Measurements from ENCODE around the gene MBD1.
"Not testable (repeated sequence)": the region's sequence is repeated elsewhere in the genome, so short reads cannot be mapped to it uniquely, and the experiment has no call there.

The MBD1 gene, protein sequence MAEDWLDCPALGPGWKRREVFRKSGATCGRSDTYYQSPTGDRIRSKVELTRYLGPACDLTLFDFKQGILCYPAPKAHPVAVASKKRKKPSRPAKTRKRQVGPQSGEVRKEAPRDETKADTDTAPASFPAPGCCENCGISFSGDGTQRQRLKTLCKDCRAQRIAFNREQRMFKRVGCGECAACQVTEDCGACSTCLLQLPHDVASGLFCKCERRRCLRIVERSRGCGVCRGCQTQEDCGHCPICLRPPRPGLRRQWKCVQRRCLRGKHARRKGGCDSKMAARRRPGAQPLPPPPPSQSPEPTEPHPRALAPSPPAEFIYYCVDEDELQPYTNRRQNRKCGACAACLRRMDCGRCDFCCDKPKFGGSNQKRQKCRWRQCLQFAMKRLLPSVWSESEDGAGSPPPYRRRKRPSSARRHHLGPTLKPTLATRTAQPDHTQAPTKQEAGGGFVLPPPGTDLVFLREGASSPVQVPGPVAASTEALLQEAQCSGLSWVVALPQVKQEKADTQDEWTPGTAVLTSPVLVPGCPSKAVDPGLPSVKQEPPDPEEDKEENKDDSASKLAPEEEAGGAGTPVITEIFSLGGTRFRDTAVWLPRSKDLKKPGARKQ

DNA sequence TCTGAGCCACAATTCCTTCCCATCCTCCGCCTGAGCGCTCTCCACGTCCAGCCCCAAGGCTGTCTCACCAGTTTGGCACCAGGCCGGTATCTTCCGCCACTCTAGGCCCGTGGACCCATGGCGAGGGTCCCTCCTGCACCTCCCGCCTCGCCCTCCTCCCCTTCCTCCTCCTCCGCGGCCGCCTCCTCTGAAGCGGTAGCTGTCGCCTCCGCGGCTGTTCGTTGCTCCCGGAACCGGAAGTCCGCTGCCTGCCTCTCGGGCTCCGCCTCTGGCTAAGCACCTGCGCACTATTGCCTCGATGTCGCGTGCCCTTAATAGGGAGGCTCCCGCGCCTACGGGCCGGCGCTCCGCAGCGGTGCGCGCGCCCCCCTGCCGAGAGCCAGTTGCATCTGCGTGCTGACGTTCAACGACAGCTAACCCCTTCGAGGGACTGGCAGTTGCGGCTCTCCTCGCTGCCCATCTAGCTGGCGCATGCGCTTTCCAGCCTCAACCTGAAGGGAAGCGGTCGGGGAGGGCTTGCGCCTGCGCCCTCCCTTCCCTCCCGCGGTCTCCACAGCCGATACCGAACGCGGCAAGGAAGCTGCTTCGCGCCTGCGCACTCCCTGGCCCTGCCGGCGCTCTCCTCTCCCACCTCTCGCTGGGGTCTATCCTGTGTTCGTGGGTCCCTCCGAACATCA, at the start of gene MBD1:
MBD1 (minus strand) TSS at position 229 of the 677 bp plus-strand sequence. CDS start 1,531 bp downstream, outside the sequence.
- DNase-seq (ENCODE audit: low spot score), result peak; percentile 93

DNA sequence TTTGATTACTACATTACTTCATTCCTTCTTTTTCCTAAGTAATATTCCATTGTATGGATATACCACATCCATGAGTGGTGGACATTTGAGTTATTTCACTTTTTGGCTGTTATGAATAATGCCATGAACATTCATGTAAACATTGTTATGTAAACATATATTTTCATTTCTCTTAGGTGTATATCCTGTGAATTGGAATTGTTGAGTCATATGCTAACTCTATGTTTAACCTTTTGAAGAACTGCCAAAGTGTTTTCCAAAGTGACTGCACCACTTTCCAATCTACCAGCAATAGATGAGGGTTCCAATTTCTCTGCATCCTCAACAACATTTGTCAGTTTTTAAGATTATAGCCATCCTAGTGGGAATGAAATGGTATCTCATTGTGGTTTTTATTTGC, 48.9 kb upstream of the MBD1 start:
- DNase-seq (ENCODE audit: low spot score), result no peak

DNA sequence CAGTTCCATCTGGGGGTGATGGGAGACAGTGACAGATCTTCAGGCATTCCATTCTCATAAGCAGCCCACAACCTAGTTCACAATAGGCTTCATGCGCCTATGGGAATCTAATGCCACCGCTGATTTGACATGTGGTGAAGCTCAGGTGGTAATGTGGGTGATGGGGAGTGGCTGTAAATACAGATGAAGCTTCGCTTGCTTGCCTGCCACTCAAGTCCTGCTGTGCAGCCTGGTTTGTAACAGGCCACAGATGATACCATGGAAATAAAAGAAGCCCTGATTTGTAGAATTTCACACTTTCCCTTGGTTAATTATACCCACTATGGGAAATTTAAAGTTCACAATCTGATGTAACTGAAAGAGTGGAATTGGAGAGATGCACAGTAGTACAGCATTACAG, 46.7 kb upstream of the MBD1 start:
- DNase-seq (ENCODE audit: low spot score), result no peak

DNA sequence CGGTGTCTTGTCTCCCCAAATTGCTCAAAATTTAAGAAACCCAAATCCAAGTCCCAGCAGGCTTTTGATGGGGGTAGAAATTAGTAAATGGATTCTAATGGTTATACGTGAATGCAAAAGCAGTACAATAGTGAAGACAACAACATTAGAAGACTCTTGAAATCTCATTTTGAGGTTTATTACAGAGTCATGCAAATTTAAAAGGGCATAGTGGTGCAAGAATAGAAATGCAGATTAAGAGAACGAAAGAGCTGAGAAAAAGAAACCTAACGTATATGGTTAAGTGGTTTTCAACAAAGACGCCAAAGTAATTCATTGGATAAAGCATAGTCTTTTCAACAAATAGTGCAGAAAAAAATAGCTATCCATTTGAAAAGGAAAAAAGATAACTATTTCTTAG, 39.4 kb upstream of the MBD1 start:
- no peak for DNase-seq (ENCODE audit: low spot score)

DNA sequence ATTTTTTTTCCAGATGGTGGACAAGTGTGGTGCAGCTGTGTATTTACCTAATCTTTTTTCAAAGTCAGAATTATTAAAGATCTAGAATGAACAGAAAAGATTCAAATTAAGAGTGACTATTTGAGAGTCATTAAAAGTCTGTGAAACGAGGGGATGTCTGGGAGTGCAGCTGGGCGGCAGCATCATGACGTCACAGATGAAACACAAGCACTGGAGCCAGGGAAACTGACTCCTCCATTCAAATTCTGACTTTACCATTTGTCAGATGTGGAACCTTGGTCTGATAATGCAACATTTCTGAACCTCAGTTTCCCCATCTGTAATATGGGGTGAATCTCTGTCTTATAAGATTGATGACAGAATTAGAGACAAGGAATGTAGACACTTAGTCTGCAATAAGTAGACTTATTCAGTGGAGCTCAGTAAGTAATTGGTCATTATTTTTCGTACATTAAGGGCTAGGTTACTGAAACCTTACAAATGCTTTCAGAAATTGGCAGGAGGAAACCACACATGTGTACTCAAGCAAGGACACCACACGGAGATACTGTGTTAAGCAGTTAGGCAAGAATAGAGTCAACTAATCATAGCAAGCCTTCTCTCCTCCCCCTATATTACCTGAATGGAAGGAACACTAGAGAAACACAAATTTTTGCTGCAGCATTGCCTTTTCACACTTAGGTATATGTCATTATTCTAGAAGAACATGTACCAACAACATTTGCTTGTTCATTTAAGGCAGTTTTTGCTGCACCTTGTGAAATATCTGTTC, 34.0 kb upstream of the MBD1 start:
- no peak for DNase-seq (ENCODE audit: low spot score)

DNA sequence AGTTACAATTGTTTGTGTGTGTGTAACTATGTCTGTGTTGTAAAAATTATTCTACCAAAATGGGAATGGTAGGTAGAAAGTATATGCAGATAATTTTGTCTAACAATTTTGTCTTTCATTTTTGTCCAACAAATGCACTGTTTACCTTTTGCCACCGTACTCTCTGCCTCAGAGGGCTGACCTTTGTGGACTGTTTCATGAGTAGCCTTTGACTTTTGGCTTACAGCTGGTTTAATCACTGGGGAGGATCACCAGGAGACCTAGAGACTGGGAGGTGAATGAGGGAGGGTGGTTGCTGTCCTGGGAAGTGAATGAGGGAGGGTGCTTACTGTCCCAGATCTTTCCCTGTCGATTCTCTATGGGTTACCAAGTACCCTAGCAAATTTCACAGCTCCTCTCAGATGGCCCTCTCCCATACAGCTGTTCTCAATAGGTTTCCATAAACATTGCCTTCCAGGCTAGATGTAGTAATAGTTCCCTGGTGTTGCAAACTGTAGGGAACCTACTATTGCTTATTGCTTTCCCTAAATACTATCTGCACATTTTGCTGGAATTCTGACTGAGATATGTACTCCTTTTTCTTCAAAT, 32.6 kb upstream of the MBD1 start:
- no peak for DNase-seq (ENCODE audit: low spot score)

DNA sequence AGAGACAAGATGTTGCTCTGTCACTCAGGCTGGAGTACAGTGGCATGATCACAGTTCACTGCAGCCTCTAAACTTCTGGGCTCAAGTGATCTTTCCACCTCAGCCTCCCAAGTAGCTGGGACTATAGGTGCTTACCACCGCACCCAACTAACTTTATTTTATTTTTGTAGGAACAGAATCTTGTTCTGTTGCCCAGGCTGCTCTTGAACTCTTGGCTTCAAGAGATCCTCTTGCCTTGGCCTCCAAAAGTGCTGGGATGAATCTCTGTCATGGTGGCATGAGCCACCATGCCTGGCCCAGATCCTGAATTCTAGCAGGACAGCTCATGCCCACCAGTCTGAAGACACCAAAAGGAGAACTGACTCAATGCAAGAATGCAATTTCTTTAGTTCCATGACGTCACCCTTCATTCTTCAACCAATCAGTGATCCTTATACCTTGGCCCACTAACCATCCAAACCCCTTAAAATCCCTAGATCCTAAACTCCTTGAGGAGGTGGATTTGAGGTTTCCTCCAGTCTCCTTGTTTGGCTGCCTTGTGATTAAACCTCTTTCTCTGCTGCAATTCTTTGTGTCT, 31.8 kb upstream of the MBD1 start:
- DNase-seq (ENCODE audit: low spot score), result no peak

DNA sequence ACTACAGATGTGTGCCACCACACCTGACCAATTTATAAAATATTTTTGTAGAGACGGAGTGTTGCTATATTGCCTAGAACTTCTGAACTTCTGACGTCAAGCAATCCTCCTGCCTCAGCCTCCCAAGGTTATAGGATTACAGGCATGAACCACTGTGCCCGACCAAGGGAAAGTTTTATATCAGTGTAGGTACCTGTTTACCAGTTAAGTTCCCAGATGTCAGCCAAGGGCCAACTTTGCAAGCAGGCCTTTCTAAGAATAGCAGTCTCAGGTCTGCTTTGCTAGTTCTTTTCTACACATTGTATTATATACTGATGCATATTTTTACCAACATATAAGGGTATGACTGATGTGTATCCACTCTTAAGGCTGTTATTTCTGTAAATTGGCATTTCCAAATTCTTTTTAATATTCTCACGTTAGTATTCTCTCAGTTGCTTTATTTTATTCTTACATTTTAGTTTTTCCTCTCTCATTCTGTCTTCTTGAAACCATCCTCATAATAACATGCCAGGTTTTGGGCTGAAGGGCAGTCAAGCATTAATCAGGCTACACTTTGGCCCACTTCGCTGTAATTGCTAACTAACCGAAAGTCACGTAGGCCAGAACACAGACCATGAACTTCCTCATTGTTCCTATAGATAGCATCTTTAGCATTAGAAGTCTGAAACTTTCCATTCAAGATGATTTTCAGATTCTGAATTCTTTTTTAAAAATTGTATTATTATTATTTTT, 31.1 kb upstream of the MBD1 start:
- DNase-seq (ENCODE audit: low spot score), result no peak

DNA sequence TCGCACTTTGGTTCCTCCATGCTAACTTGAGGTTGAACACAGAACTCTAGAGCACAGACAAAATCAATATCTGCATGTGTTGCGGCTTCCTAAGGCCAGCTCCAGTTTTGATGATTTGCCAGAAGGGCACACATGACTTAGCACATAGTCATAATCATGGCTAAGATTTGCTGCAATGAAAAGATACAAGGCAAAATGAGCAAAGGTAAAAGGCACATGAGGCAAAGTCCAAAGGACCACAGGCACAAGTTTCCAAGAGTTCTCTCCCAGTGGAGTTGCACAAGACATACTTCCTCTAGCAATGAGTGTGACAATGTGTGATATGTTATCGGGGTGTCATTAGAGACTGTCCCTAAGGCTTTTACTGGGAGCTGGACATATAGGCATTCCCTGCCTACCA, 30.3 kb upstream of the MBD1 start:
- DNase-seq (ENCODE audit: low spot score), result no peak

DNA sequence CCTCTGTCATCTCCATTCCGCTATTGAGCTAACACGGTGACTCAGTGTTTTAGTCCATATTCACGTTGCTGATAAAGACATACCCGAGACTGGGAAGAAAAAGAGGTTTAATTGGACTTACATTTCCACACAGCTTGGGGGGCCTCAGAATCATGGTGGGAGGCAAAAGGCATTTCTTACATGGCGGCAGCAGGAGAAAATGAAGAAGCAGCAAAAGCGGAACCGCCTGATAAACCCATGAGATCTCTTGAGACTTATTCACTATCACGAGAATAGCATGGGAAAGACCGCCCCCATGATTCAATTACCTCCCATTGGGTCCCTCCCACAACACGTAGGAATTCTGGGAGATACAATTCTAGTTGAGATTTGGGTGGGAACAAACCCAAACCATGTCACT, 28.8 kb upstream of the MBD1 start:
- no peak for DNase-seq (ENCODE audit: low spot score)

DNA sequence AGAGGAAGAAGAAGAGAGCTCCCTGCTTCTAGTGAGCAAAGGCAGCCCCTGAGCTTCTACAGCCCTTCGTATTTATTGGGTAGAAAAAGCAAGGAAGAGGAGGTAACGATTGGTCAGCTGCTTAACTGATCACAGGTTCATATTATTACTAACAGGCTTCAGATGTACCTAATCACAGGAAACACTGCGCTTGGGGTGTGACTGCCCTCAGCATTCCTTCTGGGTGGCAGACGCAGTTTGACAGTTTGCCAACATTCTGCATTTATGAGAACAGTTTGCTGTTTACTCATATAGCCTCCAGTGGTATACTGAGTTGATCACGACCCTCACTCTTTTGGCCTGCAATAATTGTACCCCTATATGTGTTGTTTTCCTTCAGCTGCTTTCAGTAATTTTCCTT, 27.5 kb upstream of the MBD1 start:
- DNase-seq (ENCODE audit: low spot score), result not testable (repeated sequence)

DNA sequence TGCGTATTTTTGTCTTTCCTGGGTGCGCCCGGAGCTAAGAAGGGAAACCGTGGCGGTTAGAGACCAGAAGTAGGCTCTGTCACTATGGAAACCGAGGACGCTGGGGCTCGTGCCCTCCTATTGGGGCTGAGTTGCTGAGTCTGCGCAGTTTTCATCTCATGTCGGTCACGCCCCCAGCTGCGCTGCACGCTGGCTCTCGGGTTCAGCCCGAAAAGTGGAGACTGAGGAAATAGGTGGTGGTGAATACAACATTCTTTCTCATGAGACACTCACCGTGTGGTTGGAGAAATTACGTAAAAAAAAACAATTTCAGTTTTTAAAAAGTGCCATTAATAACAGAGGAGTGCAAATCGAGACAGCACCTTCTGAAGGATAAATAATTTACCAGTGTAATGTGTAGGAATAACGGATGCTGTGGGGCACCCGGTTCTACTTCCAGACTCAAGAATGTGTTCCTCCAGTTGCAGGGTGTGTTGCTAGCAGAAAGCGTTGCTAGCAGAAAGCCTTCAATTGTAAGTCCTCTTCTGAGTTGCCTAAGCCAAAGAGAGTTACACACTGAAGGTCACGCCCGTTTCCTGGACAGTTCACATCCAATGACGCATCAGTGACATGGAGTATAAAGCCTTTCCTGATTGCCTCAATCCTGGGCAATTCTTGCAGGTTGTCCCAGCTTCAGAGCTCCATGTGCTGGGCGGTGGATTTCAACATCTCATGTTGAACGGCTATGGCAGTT, 26.6 kb upstream of the MBD1 start:
- DNase-seq (ENCODE audit: low spot score), result peak; percentile 84

DNA sequence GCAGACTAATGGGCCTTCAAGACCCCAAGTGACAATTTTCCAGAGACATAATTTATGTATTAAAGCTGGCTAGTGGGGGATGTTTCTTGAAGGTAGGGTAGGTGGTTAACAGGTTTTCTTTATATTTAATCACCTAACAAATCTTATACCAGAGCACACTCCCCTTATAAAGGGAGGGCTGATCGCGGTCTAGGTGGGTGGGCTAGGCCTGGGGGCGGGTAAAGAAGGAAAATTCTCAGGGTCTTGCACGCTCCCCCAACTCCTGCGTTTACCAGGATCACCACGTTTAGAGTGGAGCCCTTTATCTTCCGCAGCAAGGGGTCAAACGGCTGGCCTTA, 26.0 kb upstream of the MBD1 start:
- no peak for DNase-seq (ENCODE audit: low spot score)

DNA sequence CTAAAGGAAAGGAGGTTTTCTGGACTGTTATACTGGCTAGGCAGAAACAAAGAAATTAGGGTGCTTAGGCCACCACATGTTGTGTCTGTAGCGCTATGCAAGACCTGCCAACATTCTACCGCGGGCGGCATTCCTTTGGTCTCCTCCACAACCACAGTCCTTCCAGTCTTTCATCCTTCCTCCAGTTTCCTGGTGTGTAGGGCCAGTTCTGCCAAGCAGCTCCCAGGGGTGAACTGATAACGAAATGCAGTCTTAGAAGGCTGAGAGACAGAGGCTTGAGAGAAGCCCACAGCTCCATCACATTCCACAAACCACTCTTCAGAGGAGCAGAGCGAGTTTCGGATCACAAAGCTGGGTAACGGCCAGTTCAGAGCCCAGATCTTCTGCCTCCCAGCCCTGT, 25.6 kb upstream of the MBD1 start:
- no peak for DNase-seq (ENCODE audit: low spot score)

DNA sequence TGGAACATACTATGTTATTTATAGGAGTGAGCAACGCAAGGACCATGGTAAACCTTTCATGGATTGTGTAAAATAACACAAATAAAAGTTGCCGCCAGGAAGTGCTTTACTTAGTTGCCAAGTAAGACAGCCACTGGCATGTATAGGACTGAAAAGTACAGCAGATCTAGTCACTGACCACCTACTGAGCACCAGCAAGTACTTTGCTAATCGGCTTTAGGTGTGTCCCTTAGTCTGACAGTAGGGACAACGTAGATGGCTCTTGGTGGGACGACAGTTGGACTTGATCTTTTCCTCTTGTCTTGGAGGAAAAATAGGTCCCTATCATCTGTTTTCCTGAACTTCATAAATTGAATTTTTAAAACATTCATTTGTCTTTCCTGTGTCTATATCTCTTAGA, 19.8 kb upstream of the MBD1 start:
- DNase-seq (ENCODE audit: low spot score), result no peak

DNA sequence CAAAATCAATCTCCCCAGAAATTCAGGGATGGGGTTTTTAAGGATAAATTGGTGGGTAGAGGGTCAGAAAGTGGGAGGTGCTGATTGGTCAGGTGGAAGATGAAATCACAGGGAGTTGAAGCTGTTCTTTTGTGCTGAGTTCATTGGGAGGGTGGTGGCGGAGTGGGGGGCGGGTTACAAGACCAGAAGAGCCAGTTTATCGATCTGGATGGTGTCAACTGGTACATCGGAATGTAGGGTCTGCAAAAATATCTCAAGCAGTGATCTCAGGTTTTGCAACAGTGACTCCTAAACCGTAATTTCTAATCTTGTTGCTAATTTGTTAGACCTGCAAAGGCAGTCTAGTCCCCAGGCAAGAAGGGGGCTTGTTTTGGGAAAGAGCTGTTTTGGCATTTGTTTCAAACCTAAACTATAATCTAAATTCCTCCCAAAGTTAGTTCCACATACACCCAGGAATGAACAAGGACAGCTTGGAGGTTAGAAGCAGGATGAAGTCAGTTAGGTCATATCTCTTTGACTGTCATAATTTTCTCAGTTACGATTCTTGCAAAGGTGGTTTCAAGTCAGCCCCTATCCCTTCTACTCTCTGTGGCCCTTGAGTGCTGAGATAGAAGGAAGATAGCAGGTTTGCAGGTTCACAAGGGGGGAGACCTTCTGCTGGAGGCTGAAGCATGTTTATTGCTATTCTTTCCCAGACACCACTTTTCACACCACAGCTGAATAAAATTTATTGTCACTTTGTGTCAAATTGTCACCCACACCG, 18.5 kb upstream of the MBD1 start:
- DNase-seq (ENCODE audit: low spot score), result no peak

DNA sequence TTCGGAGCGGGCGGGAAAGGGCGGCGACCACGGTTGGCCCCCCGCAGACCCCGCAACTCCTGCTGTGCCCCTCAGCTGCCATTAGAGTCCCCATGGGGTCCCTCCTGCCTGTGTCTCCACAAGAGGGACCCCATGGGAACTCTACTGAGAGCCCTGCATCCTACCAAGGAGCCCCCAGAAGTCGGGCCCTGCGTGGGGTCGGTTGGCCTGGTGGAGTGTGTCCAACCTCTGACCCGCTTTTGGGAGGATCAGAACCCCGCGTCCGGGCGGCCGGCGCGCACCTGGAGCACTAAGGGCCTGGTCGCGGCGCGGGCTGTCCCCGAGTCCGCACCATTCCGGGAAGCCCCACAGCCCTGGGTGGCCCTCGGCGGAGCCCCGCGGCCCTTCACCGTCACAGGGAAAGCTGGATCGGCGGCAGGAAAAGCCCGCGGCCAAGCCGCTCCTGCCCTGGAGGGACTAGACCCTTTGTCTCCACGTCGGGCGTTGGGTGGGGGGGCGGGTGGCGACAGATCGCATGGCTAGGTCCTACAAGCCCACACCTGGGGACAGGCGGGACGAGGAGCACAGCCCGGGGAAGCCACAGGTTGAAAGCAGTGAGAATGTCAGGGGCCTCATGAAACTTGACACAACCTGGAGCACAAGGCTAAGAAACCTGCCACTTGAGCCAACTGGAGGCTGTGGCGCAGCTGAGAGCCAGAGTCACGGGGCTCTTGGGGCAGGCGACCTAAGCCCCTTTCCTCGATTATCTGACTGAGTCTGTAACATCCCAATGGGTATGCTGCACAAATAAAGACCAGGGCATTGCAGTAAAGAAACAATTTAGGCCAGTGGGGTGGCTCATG, 17.3 kb upstream of the MBD1 start:
- DNase-seq (ENCODE audit: low spot score), result no peak

DNA sequence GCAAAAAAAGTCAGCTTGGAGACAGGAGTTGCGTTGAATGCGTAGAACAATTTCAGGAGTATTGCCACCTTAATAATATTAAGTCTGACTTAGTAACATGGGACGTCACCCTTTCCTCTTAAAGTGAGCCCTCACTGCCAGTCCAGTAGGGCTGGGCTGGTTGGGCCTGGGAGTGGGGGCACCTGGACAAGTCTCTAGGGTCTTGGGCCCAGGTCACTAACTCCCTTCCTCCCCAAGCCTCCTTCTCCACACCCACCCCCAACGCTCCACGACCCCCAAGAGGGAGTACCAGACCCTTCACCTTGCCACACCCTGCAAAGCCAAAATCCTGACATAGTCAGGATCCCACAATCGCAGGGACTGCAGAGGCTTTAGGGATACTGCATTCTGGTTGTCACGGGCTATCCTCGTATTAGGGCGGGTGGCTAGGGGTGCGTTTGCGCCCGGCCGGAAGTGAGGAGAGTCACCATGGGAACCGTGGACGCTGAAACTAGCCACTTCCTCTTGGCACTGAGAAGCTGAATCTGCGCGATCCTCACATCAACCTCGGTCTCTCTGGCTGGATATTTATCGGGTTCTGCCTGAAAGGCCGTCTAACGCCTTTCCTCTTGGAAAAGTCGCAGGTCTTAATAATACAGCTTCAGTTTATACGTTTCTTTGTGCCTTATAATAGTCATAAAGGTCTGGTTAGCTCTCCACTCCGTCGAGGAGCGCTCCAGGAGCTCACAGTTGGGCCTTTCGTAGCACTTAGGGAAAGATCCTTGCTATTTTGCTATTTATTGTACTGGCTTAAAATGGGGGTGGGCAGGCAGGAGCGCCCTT, 16.5 kb upstream of the MBD1 start:
- peak; percentile 70 for DNase-seq (ENCODE audit: low spot score)
